HUES6 (cell line): ENCODE measurements around the gene ADORA1.

ENCODE experiments used
- H3K27ac ChIP-seq: 2 replicates; pipeline ENCODE4 v1.7.0; 2013; ENCODE audit warnings: low read depth, mild to moderate bottlenecking, low read length, inconsistent platforms
- H3K27me3 ChIP-seq: 2 replicates; pipeline ENCODE4 v1.6.1; 2013; ENCODE audit warnings: low read length; ENCODE audit not compliant: control insufficient read depth, insufficient read depth
- H3K36me3 ChIP-seq: 2 replicates; pipeline ENCODE4 v1.6.1; 2013; ENCODE audit warnings: low read length; ENCODE audit not compliant: control insufficient read depth, insufficient read depth
- H3K4me1 ChIP-seq: 2 replicates; pipeline ENCODE4 v1.6.1; 2013; ENCODE audit warnings: low read length; ENCODE audit not compliant: control insufficient read depth, insufficient read depth
- H3K4me3 ChIP-seq: 2 replicates; pipeline ENCODE4 v1.5.1; 2013; ENCODE audit warnings: low read depth, low read length
- H3K9ac ChIP-seq: one replicate; pipeline ENCODE4 v1.6.1; 2013; ENCODE audit warnings: mild to moderate bottlenecking, low read length
- H3K9me3 ChIP-seq: 2 replicates; pipeline ENCODE4 v1.6.1; 2013; ENCODE audit warnings: low read depth, low read length; ENCODE audit not compliant: control insufficient read depth, insufficient read depth

The ADORA1 gene

DNA sequence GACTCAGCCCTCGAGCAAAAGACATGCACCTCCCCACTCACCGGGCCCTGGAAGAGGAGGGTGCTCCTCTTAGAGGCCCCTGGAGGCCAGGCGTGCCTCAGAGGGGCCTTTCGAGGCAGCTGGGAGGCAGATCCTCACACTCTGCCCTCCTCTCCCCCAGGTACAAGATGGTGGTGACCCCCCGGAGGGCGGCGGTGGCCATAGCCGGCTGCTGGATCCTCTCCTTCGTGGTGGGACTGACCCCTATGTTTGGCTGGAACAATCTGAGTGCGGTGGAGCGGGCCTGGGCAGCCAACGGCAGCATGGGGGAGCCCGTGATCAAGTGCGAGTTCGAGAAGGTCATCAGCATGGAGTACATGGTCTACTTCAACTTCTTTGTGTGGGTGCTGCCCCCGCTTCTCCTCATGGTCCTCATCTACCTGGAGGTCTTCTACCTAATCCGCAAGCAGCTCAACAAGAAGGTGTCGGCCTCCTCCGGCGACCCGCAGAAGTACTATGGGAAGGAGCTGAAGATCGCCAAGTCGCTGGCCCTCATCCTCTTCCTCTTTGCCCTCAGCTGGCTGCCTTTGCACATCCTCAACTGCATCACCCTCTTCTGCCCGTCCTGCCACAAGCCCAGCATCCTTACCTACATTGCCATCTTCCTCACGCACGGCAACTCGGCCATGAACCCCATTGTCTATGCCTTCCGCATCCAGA, 37.7 kb downstream of the ADORA1 start:
- no peaks in the 10 kb centered on the region for H3K36me3 ChIP-seq
- no peak overlapping the region for H3K9ac ChIP-seq
- no peak overlapping the region for H3K27ac ChIP-seq
- no peaks in the 10 kb centered on the region for H3K9me3 ChIP-seq
- H3K4me3 ChIP-seq: no peak overlapping the region
- peaks cover 7% of the 10 kb centered on the region; the same call in 1 of the 2 replicates for H3K4me1 ChIP-seq
- H3K27me3 ChIP-seq: no peaks in the 10 kb centered on the region

DNA sequence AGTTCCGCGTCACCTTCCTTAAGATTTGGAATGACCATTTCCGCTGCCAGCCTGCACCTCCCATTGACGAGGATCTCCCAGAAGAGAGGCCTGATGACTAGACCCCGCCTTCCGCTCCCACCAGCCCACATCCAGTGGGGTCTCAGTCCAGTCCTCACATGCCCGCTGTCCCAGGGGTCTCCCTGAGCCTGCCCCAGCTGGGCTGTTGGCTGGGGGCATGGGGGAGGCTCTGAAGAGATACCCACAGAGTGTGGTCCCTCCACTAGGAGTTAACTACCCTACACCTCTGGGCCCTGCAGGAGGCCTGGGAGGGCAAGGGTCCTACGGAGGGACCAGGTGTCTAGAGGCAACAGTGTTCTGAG, 38.3 kb downstream of the ADORA1 start:
- H3K4me1 ChIP-seq: peaks cover 7% of the 10 kb centered on the region; the same call in 1 of the 2 replicates
- H3K36me3 ChIP-seq: no peaks in the 10 kb centered on the region
- no peak overlapping the region for H3K4me3 ChIP-seq
- no peak overlapping the region for H3K27ac ChIP-seq
- no peaks in the 10 kb centered on the region for H3K9me3 ChIP-seq
- no peak overlapping the region for H3K9ac ChIP-seq
- H3K27me3 ChIP-seq: no peaks in the 10 kb centered on the region

DNA sequence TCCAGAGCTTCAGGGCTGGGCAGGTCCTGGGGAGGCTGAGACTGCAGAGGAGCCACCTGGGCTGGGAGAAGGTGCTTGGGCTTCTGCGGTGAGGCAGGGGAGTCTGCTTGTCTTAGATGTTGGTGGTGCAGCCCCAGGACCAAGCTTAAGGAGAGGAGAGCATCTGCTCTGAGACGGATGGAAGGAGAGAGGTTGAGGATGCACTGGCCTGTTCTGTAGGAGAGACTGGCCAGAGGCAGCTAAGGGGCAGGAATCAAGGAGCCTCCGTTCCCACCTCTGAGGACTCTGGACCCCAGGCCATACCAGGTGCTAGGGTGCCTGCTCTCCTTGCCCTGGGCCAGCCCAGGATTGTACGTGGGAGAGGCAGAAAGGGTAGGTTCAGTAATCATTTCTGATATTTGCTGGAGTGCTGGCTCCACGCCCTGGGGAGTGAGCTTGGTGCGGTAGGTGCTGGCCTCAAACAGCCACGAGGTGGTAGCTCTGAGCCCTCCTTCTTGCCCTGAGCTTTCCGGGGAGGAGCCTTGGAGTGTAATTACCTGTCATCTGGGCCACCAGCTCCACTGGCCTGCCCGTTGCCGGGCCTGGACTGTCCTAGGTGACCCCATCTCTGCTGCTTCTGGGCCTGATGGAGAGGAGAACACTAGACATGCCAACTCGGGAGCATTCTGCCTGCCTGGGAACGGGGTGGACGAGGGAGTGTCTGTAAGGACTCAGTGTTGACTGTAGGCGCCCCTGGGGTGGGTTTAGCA, 38.8 kb downstream of the ADORA1 start:
- H3K27ac ChIP-seq: no peak overlapping the region
- H3K4me3 ChIP-seq: no peak overlapping the region
- H3K9me3 ChIP-seq: no peaks in the 10 kb centered on the region
- H3K36me3 ChIP-seq: no peaks in the 10 kb centered on the region
- peaks cover 7% of the 10 kb centered on the region; the same call in 1 of the 2 replicates for H3K4me1 ChIP-seq
- H3K27me3 ChIP-seq: no peaks in the 10 kb centered on the region
- H3K9ac ChIP-seq: no peak overlapping the region

DNA sequence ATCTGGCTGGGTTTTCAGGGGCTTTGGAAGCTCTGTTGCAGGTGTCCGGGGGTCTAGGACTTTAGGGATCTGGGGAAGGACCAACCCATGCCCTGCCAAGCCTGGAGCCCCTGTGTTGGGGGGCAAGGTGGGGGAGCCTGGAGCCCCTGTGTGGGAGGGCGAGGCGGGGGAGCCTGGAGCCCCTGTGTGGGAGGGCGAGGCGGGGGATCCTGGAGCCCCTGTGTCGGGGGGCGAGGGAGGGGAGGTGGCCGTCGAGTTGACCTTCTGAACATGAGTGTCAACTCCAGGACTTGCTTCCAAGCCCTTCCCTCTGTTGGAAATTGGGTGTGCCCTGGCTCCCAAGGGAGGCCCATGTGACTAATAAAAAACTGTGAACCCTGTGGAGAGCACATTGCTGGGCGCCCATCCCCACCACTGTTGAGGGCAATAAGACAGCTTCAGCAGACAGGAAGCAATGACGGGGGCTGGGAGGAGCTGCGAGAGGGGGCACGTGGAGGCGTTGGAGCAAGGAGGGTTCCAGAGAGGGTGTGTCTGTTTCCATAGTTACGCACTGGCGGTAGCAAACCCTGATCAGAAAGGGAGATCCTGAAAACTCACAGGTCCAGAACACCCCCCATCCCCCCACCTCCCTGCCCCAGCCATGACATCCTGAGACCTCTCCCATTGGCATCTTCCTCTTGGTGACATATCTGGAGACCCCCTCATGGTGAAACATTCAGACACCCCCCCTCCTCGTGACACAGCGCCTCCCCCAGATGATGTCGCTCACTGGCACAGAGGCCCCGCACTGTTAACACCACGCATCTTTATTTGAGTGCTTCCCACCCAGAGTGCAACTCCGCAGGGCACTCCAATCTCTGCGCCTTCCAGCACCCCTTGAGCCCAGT, 39.7 kb downstream of the ADORA1 start:
- no peaks in the 10 kb centered on the region for H3K27me3 ChIP-seq
- H3K9ac ChIP-seq: no peak overlapping the region
- no peaks in the 10 kb centered on the region for H3K36me3 ChIP-seq
- peaks cover 7% of the 10 kb centered on the region; the same call in 1 of the 2 replicates for H3K4me1 ChIP-seq
- no peaks in the 10 kb centered on the region for H3K9me3 ChIP-seq
- no peak overlapping the region for H3K27ac ChIP-seq
- no peak overlapping the region for H3K4me3 ChIP-seq

DNA sequence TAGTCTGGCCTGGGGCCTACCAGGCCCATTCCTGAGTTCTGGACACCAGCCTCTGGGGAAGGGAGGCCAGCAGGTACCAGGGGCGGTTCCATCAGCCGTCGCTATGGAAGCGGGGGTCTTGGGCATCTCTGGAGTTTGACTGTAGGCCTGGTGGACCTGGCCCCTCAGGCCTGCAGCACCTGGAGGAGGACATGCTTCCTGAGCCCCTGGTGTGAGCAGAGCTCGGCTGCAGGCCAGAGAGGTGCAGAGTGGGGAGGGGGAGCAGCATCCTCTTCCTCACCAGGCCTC, 40.3 kb downstream of the ADORA1 start:
- H3K9ac ChIP-seq: no peak overlapping the region
- peaks cover 11% of the 10 kb centered on the region; the same call in 1 of the 2 replicates for H3K4me1 ChIP-seq
- H3K27me3 ChIP-seq: no peaks in the 10 kb centered on the region
- no peaks in the 10 kb centered on the region for H3K36me3 ChIP-seq
- H3K4me3 ChIP-seq: no peak overlapping the region
- no peaks in the 10 kb centered on the region for H3K9me3 ChIP-seq
- no peak overlapping the region for H3K27ac ChIP-seq

DNA sequence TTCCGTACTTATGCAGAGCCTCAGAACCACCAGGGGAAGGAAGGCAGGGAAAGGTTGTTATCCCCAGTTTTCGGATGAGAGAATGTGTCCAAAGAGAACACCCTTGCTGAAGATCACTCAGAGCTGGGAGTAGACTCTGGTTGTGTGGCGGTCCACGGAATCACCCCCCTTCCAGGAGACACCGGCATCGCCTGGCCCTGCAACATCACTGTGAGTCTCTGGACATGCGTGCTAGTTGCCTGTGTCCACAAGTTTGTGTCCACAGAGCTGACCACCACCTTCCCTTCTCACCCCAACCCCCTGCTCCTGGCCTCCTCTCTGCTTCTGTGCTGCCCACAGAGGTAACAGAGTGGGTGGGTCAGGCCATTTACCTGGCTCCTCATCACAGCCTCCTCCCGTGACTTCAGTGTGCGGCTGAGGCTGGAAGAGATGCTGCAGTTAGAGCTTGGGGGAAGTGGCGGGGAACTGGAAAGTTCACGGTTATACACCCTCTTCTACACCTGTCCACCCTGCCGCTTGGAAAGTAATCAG, 40.8 kb downstream of the ADORA1 start:
- no peak overlapping the region for H3K9ac ChIP-seq
- no peaks in the 10 kb centered on the region for H3K36me3 ChIP-seq
- H3K4me3 ChIP-seq: no peak overlapping the region
- H3K4me1 ChIP-seq: peaks cover 15% of the 10 kb centered on the region; the same call in 1 of the 2 replicates
- H3K9me3 ChIP-seq: no peaks in the 10 kb centered on the region
- H3K27me3 ChIP-seq: no peaks in the 10 kb centered on the region
- no peak overlapping the region for H3K27ac ChIP-seq

DNA sequence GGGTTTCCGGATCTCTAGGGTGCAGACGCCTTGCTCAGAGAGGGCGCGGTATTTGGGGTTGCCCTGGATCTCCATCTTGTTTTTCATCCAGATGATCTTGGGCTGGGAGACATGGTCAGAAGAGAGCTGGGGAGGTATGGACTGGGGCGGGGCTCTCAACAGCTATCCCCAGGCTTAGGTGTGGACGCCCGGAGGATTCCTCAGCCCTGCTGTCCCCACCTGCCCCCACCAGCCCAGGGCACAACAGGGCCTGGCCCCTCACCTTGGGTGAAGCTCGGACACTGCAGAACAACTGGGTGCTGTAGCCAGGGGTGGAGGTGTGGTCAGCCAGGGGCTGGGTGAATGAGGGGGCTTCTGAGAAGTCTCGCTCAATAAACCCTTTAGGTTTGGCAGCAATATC, 41.5 kb downstream of the ADORA1 start:
- Histone ChIP-seq H3K9me3 (no peaks in the 10 kb centered on the region), H3K4me3 (no peak overlapping the region), H3K9ac (no peak overlapping the region), H3K4me1 (peaks cover 15% of the 10 kb centered on the region; the same call in 1 of the 2 replicates), H3K27ac (no peak overlapping the region), H3K36me3 (no peaks in the 10 kb centered on the region), H3K27me3 (no peaks in the 10 kb centered on the region)

DNA sequence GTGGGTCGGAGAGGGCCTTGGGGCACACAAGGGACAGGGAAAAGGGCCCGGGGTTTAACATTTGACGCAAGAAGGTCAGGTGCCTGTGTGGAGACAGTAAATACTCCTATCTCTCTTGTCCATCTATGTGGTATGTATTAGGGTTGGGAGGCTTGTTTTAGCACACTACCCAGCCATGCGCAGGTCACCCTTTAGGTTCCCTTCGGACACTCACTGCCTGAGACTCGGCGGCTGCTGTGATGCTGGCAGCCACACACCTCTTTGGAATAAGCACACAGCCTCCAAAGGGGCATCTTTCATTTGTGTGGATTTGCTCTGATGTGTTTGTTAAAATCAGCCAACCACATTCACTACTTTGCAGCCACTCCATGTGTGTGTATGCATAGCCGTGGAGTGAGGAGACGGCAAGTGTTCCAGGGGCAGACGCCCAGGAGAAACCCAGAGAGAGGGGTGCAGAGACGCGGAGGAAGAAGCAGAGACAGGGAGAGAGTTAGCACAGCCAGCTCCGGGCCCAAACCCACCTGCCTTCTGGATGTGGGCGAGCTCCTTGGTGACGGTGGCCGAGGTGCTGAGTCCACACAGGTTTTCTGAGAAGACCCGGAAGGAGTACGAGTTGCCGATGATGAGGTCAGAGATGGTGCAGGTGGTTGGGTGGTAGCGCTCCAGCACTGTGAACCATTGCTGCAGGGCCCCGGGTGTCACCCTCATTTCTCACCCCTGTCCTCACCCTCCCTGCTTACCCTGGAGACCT, 42.4 kb downstream of the ADORA1 start:
- Histone ChIP-seq H3K36me3 (no peaks in the 10 kb centered on the region), H3K4me1 (peaks cover 15% of the 10 kb centered on the region; the same call in 1 of the 2 replicates), H3K27ac (no peak overlapping the region), H3K9ac (no peak overlapping the region), H3K27me3 (no peaks in the 10 kb centered on the region), H3K4me3 (no peak overlapping the region), H3K9me3 (no peaks in the 10 kb centered on the region)

DNA sequence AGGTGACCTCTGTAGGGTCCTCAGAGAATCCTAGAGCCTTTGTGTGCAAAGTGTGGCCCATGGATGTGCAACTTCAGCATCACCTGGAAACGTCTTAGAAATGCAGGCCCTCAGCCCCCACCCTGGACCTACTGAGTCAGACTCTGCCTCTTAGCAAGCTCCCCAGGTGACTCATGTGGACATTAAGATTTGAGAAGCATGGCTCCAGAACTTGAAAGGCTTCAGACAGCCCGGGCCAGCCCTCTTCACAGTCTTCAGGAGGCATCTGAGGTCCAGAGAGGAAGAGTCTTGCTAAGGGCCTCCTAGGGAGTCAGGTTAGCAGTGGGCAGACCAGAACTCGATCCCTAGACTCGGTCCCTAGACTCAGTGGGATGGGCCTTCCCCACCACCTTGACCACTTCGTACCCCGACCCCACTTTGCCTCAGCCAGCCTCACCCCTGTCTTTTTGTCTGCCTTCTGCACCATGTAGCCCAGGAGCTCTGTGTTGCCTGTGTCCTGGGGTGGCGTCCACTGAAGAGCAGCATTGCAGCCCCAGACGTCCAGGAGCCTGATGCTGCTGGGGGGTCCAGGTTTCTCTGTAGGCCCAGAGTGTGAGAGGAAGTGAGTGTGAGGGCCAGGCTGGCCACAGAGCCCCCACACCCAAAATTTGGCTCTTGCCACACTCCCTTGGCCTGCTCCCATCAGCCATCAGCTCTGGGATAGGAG, 43.3 kb downstream of the ADORA1 start:
- no peaks in the 10 kb centered on the region for H3K9me3 ChIP-seq
- H3K4me3 ChIP-seq: no peak overlapping the region
- H3K4me1 ChIP-seq: peaks cover 15% of the 10 kb centered on the region; the same call in 1 of the 2 replicates
- H3K36me3 ChIP-seq: no peaks in the 10 kb centered on the region
- H3K9ac ChIP-seq: no peak overlapping the region
- no peak overlapping the region for H3K27ac ChIP-seq
- no peaks in the 10 kb centered on the region for H3K27me3 ChIP-seq
